H9 (cell line): ENCODE results near the gene NEUROG1. TPM values are rescaled to one million over a fixed set of nuclear protein-coding genes. Genes with fewer than 3 reads are reported as not detected.

Source experiments
- DNase-seq: peaks from one replicate; pipeline ENCODE4 v3.0.0-alpha.2; 2017
- H2AFZ ChIP-seq: one replicate; pipeline ENCODE4 v1.6.1; 2013; ENCODE audit warnings: mild to moderate bottlenecking, low read length, control low read depth, moderate library complexity
- H2AK5ac ChIP-seq: 2 replicates; pipeline ENCODE4 v1.6.1; 2013; ENCODE audit warnings: low read length, control low read depth, mixed read lengths; ENCODE audit not compliant: insufficient read length
- H2BK120ac ChIP-seq: one replicate; pipeline ENCODE4 v1.6.1; 2013; ENCODE audit warnings: low read depth, mild to moderate bottlenecking, low read length, control low read depth, inconsistent platforms; ENCODE audit not compliant: poor library complexity, severe bottlenecking
- H2BK12ac ChIP-seq: 2 replicates; pipeline ENCODE4 v1.6.1; 2013; ENCODE audit warnings: low read length, control low read depth, mixed read lengths, low read depth; ENCODE audit not compliant: insufficient read length
- H2BK15ac ChIP-seq: 2 replicates; pipeline ENCODE4 v1.6.1; 2013; ENCODE audit warnings: low read depth, low read length, control low read depth
- H2BK20ac ChIP-seq: one replicate; pipeline ENCODE4 v1.6.1; 2013; ENCODE audit warnings: low read depth, mild to moderate bottlenecking, low read length, control low read depth, inconsistent platforms; ENCODE audit not compliant: poor library complexity, severe bottlenecking
- H2BK5ac ChIP-seq: 2 replicates; pipeline ENCODE4 v1.6.1; 2013; ENCODE audit warnings: low read length, control low read depth, mixed read lengths; ENCODE audit not compliant: insufficient read length
- H3K14ac ChIP-seq: 2 replicates; pipeline ENCODE4 v1.6.1; 2013; ENCODE audit warnings: low read length, control low read depth; ENCODE audit not compliant: insufficient read depth
- H3K18ac ChIP-seq: 2 replicates; pipeline ENCODE4 v1.6.1; 2013; ENCODE audit warnings: low read depth, mild to moderate bottlenecking, mixed read lengths, low read length, control low read depth; ENCODE audit not compliant: insufficient read length
- H3K23ac ChIP-seq: 2 replicates; pipeline ENCODE4 v1.6.1; 2013; ENCODE audit warnings: low read length, control low read depth, mixed read lengths, low read depth; ENCODE audit not compliant: insufficient read length
- H3K23me2 ChIP-seq: 2 replicates; pipeline ENCODE4 v1.6.1; 2013; ENCODE audit warnings: low read depth, mild to moderate bottlenecking, mixed read lengths, low read length, control low read depth; ENCODE audit not compliant: insufficient read length, poor library complexity, severe bottlenecking
- H3K27ac ChIP-seq: 2 replicates; pipeline ENCODE4 v1.5.1; 2013; ENCODE audit warnings: low read length, control low read depth, mixed read lengths, low read depth; ENCODE audit not compliant: insufficient read length
- H3K27me3 ChIP-seq: 2 replicates; pipeline ENCODE4 v1.6.1; 2013; ENCODE audit warnings: low read length, control low read depth, inconsistent platforms; ENCODE audit not compliant: insufficient read depth
- H3K4ac ChIP-seq: 2 replicates; pipeline ENCODE4 v1.6.1; 2013; ENCODE audit warnings: low read depth, mild to moderate bottlenecking, control low read depth, inconsistent platforms, low read length, moderate library complexity
- H3K4me1 ChIP-seq: 2 replicates; pipeline ENCODE4 v1.6.1; 2013; ENCODE audit warnings: low read length, control low read depth, inconsistent platforms; ENCODE audit not compliant: insufficient read depth
- H3K4me2 ChIP-seq: 2 replicates; pipeline ENCODE4 v1.6.1; 2013; ENCODE audit warnings: low read length, control low read depth, mixed read lengths; ENCODE audit not compliant: insufficient read length, insufficient read depth
- H3K56ac ChIP-seq: 2 replicates; pipeline ENCODE4 v1.6.1; 2013; ENCODE audit warnings: low read depth, mild to moderate bottlenecking, mixed read lengths, low read length, control low read depth; ENCODE audit not compliant: insufficient read length
- H3K79me1 ChIP-seq: 2 replicates; pipeline ENCODE4 v1.6.1; 2013; ENCODE audit warnings: low read depth, mild to moderate bottlenecking, moderate library complexity, low read length, control low read depth, inconsistent platforms; ENCODE audit not compliant: insufficient read depth, poor library complexity, severe bottlenecking
- H3K79me2 ChIP-seq: 2 replicates; pipeline ENCODE4 v1.6.1; 2013; ENCODE audit warnings: low read length, control low read depth, inconsistent platforms; ENCODE audit not compliant: insufficient read depth
- H3K9ac ChIP-seq: 2 replicates; pipeline ENCODE4 v1.6.1; 2013; ENCODE audit warnings: low read length, control low read depth, mixed read lengths; ENCODE audit not compliant: insufficient read length; ENCODE audit errors: extremely low read depth
- H3K9me3 ChIP-seq: one replicate; pipeline ENCODE4 v1.6.1; 2013; ENCODE audit warnings: low read depth, low read length, inconsistent platforms; ENCODE audit not compliant: control insufficient read depth
- H3T11ph ChIP-seq: one replicate; pipeline ENCODE4 v1.6.1; 2013; ENCODE audit warnings: mild to moderate bottlenecking, low read length, control low read depth, inconsistent platforms
- H4K20me1 ChIP-seq: one replicate; pipeline ENCODE4 v1.6.1; 2013; ENCODE audit not compliant: control insufficient read depth, insufficient read length, insufficient read depth
- H4K5ac ChIP-seq: 2 replicates; pipeline ENCODE4 v1.6.1; 2013; ENCODE audit warnings: low read depth, mild to moderate bottlenecking, mixed read lengths, low read length, control low read depth; ENCODE audit not compliant: insufficient read length
- H4K8ac ChIP-seq: replicated peaks from 2 replicates; pipeline ENCODE4 v1.6.1; 2013; ENCODE audit warnings: low read length, control low read depth, mixed read lengths, low read depth; ENCODE audit not compliant: insufficient read length
- H4K91ac ChIP-seq: 2 replicates; pipeline ENCODE4 v1.6.1; 2013; ENCODE audit warnings: low read depth, mild to moderate bottlenecking, moderate library complexity, mixed read lengths, low read length, control low read depth; ENCODE audit not compliant: insufficient read length
- H3K27ac Mint-ChIP-seq, 3 experiments: 2 replicates in 2 of 3; 3 replicates in 1 of 3; pipeline ENCODE4 v1.8.0; 2020 to 2021; ENCODE audit warnings: mixed read lengths in 3 of 3, mild to moderate bottlenecking in 1 of 3, moderate library complexity in 1 of 3
- H3K27me3 Mint-ChIP-seq: 2 replicates; pipeline ENCODE4 v1.8.0; 2021; ENCODE audit warnings: low read depth, mild to moderate bottlenecking, moderate library complexity, mixed read lengths
- H3K36me3 Mint-ChIP-seq, 3 experiments: 2 replicates in 2 of 3; 3 replicates in 1 of 3; pipeline ENCODE4 v1.8.0; 2020 to 2021; ENCODE audit warnings: low read depth in 3 of 3, mixed read lengths in 3 of 3; ENCODE audit not compliant: insufficient read depth in 1 of 3
- H3K4me1 Mint-ChIP-seq, 2 experiments: 2 replicates each; pipeline ENCODE4 v1.8.0; 2020; ENCODE audit warnings: mixed read lengths in 2 of 2
- H3K4me3 Mint-ChIP-seq, 2 experiments: 2 replicates in 1 of 2; 3 replicates in 1 of 2; pipeline ENCODE4 v1.8.0; 2020 to 2021; ENCODE audit warnings: mild to moderate bottlenecking in 2 of 2, mixed read lengths in 2 of 2, moderate library complexity in 1 of 2
- H3K9me3 Mint-ChIP-seq, 2 experiments: 2 replicates in 1 of 2; 3 replicates in 1 of 2; pipeline ENCODE4 v1.8.0; 2020; ENCODE audit warnings: mild to moderate bottlenecking in 2 of 2, mixed read lengths in 2 of 2, moderate library complexity in 1 of 2
- WGBS: extraction: QIAGEN DNeasy Blood & Tissue Kit; methylation state at CpG from one replicate; pipeline ENCODE4 v1.1.7; 2013; ENCODE audit warnings: missing lambda C conversion rate, low lambda C conversion rate, mixed read lengths; ENCODE audit not compliant: insufficient read length; ENCODE audit errors: extremely low coverage; 5-methylcytosine and 5-hydroxymethylcytosine counted together
- total RNA-seq: library from RNA; stranded (reverse); gene quantifications from 2 replicates; pipeline ENCODE4 v1.2.1, GENCODE V29; 2021
- TF ChIP-seq, protein P1 (sequence below): fragments of 200-600 bp; sonication (generic); conservative IDR thresholded peaks from 3 replicates; pipeline ENCODE4 v1.8.0; 2021; ENCODE audit warnings: antibody characterized with exemption, mild to moderate bottlenecking

The NEUROG1 gene
- total RNA-seq, 1 experiment from 2014 or later: not detected

DNA sequence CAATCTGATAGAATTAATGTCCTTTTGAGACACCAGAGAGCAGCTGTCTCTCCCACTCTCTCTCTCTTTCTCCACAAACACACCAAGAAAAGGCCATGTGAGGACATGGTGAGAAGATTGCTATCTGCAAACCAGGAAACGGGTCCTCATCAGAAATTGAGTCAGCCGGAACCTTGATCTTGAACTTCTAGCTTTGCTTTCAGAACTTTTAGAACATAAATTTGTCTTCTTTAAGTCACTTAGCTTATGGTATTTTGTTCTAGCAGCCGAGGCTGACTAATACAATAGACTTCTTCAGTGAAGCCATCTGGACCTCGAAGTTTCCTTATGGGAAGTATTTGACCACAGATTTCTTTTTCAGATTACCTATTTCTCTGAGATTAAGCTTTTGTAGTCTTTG, 18.1 kb downstream of the NEUROG1 start:
- WGBS: no CpG with 5 or more reads among the region's 4 CpGs
- no peaks in the 10 kb centered on the region for H3K4me1 ChIP-seq
- H4K20me1 ChIP-seq: no peaks in the 10 kb centered on the region
- H2AK5ac ChIP-seq: no peak overlapping the region
- Mint-ChIP-seq H3K9me3 (peaks cover 19 to 24% of the 10 kb centered on the region in 2 experiments), H3K27ac (no peak overlapping the region), H3K36me3 (peaks cover 0 to 3% (median 0%) of the 10 kb centered on the region in 3 experiments; a peak in 2 of 7 replicates), H3K27me3 (peaks cover 94% of the 10 kb centered on the region), H3K4me3 (no peak overlapping the region), H3K4me1 (no peaks in the 10 kb centered on the region)
- H3K27me3 ChIP-seq: peaks cover 2% of the 10 kb centered on the region; the same call in 1 of the 2 replicates
- H3K14ac ChIP-seq: no peak overlapping the region
- H3K4me2 ChIP-seq: no peak overlapping the region
- no peak overlapping the region for H3K18ac ChIP-seq
- no peak for DNase-seq
- H2BK120ac ChIP-seq: no peak overlapping the region
- no peak overlapping the region for H2AFZ ChIP-seq
- H2BK15ac ChIP-seq: no peak overlapping the region
- H3K27ac ChIP-seq: no peak overlapping the region
- no peak overlapping the region for H3K23ac ChIP-seq
- H3K79me2 ChIP-seq: no peaks in the 10 kb centered on the region
- no peak overlapping the region for H2BK12ac ChIP-seq
- no peaks in the 10 kb centered on the region for H3K79me1 ChIP-seq
- H4K5ac ChIP-seq: no peak overlapping the region
- H4K8ac ChIP-seq: no peak overlapping the region
- no peak overlapping the region for H3T11ph ChIP-seq
- H4K91ac ChIP-seq: no peak overlapping the region
- no peak overlapping the region for H3K9ac ChIP-seq
- H2BK5ac ChIP-seq: no peak overlapping the region
- no peaks in the 10 kb centered on the region for H3K23me2 ChIP-seq
- H3K4ac ChIP-seq: no peak overlapping the region
- no peaks in the 10 kb centered on the region for H3K9me3 ChIP-seq
- TF ChIP-seq, protein P1, sequence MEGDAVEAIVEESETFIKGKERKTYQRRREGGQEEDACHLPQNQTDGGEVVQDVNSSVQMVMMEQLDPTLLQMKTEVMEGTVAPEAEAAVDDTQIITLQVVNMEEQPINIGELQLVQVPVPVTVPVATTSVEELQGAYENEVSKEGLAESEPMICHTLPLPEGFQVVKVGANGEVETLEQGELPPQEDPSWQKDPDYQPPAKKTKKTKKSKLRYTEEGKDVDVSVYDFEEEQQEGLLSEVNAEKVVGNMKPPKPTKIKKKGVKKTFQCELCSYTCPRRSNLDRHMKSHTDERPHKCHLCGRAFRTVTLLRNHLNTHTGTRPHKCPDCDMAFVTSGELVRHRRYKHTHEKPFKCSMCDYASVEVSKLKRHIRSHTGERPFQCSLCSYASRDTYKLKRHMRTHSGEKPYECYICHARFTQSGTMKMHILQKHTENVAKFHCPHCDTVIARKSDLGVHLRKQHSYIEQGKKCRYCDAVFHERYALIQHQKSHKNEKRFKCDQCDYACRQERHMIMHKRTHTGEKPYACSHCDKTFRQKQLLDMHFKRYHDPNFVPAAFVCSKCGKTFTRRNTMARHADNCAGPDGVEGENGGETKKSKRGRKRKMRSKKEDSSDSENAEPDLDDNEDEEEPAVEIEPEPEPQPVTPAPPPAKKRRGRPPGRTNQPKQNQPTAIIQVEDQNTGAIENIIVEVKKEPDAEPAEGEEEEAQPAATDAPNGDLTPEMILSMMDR: no peak
- H2BK20ac ChIP-seq: no peak overlapping the region
- no peak overlapping the region for H3K56ac ChIP-seq
